Mucosa of rectum (tissue), 2 donors: ENCODE measurements around the gene DVL3.
A peak's percentile ranks its signal among the peaks of the same experiment; 100 is the strongest.

Experiments
- H3K27ac ChIP-seq, 2 donors: one replicate each; pipeline ENCODE4 v1.7.0; 2013; ENCODE audit warnings: inconsistent platforms in 2 of 2, low read depth in 2 of 2, low read length in 2 of 2
- H3K27me3 ChIP-seq, 2 donors: one replicate each; pipeline ENCODE4 v1.7.0; 2013; ENCODE audit warnings: low read length in 2 of 2; ENCODE audit not compliant: control insufficient read depth in 2 of 2, insufficient read depth in 2 of 2
- H3K36me3 ChIP-seq, 2 donors: one replicate each; pipeline ENCODE4 v1.7.0; 2013; ENCODE audit warnings: low read length in 2 of 2; ENCODE audit not compliant: control insufficient read depth in 2 of 2, insufficient read depth in 2 of 2
- H3K4me1 ChIP-seq, 2 donors: one replicate each; pipeline ENCODE4 v1.7.0; 2013; ENCODE audit warnings: low read length in 2 of 2, mild to moderate bottlenecking in 1 of 2; ENCODE audit not compliant: control insufficient read depth in 2 of 2, insufficient read depth in 2 of 2
- H3K4me3 ChIP-seq, 2 donors: one replicate each; pipeline ENCODE4 v1.7.0; 2013; ENCODE audit warnings: low read length in 2 of 2
- H3K9ac ChIP-seq, 2 donors: one replicate each; pipeline ENCODE4 v1.7.0; 2013; ENCODE audit warnings: low read length in 2 of 2, low read depth in 1 of 2, mild to moderate bottlenecking in 1 of 2
- H3K9me3 ChIP-seq, 2 donors: one replicate each; pipeline ENCODE4 v1.7.0; 2013; ENCODE audit warnings: low read length in 2 of 2; ENCODE audit not compliant: control insufficient read depth in 2 of 2
- donor health status: healthy.
- donor health status: Normal muscosa, but diverticular disease.

The DVL3 gene

DNA sequence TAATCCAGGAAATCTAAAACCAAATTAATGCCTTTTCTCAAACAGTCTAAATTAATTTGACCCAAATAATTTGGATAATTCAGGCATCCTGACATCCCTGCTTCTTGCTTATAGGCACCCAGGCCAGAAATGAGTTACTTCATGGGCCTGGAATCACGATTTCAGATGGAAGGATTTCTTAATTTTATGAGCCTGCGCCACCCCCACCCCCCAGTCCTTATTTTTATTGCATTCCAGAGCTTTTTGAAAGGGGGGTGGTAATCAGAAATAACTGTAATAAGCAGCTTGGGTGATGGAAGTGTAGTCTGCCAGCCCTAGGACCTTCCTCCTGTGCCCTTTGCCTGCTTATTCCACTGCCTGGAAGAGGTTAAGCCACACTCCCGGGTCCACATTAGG is 20.8 kb downstream of the DVL3 start:
- H3K9ac ChIP-seq = peak overlapping the region; percentile 95 to 96
- H3K4me3 ChIP-seq = peak overlapping the region; percentile 89 to 90
- peak overlapping the region; percentile 85 to 89 for H3K27ac ChIP-seq
- peaks cover 17 to 21% of the 10 kb centered on the region in 2 donors for H3K4me1 ChIP-seq
- H3K36me3 ChIP-seq = peaks cover 35 to 54% of the 10 kb centered on the region in 2 donors
- H3K27me3 ChIP-seq = no peaks in the 10 kb centered on the region
- H3K9me3 ChIP-seq = no peaks in the 10 kb centered on the region

DNA sequence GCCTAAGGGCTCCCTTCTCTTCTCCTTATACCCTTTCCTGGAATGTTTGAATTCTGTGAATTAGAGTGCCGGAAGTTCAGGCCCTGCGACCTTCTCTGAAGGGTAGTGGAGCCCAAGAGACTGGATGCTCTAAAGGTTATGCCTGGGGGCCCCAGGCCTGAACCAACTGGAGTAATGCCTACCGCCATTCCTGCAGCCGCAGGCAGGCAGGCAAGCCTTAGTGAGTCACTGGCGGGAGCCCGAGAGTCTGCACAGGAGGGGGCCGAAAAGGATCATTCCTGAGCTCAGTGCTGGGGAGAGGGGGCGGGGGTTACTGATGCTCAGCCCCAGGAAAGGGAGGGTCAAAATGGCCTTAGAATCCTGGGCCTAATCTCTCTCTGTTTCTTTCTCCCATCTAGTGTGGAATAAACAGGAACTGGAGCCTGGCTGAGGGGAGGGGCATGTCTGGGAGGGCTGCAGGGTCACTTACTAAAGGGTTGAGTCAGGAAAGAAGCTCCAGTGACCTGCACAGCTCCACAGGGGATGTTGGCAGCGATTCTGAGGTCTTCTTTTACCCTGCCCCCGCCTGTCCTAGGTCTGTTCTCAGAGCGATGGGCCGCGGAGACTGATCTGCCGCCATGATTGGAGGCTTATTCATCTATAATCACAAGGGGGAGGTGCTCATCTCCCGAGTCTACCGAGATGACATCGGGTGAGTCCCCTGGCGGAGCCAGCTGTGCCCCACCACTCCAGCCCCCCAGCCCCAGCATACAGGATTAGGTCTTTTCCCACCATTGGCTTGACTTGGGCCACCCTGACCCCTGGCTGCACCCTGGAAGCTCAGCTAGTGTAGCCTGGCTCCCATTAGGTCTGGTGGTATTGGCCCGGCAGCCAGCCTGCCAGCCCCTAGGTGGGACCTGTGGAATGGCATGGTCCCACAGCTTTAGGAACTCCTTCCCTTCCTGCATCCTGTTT is 21.5 kb downstream of the DVL3 start:
- H3K9me3 ChIP-seq = no peaks in the 10 kb centered on the region
- H3K36me3 ChIP-seq = peaks cover 37 to 55% of the 10 kb centered on the region in 2 donors
- H3K4me1 ChIP-seq = peaks cover 17 to 21% of the 10 kb centered on the region in 2 donors
- no peaks in the 10 kb centered on the region for H3K27me3 ChIP-seq
- peak overlapping the region; percentile 89 to 90 for H3K4me3 ChIP-seq
- H3K27ac ChIP-seq = peak overlapping the region; percentile 85 to 89
- H3K9ac ChIP-seq = peak overlapping the region; percentile 47 to 95

GRCh38 chr3:184177331-184177731 is 22.2 kb downstream of the DVL3 start:
- Histone ChIP-seq H3K4me1 (peaks cover 17 to 21% of the 10 kb centered on the region in 2 donors), H3K9ac (no peak overlapping the region), H3K27ac (peak overlapping the region in 1 of 2 donors; percentile 89), H3K27me3 (no peaks in the 10 kb centered on the region), H3K9me3 (no peaks in the 10 kb centered on the region), H3K4me3 (no peak overlapping the region), H3K36me3 (peaks cover 42 to 57% of the 10 kb centered on the region in 2 donors)

DNA sequence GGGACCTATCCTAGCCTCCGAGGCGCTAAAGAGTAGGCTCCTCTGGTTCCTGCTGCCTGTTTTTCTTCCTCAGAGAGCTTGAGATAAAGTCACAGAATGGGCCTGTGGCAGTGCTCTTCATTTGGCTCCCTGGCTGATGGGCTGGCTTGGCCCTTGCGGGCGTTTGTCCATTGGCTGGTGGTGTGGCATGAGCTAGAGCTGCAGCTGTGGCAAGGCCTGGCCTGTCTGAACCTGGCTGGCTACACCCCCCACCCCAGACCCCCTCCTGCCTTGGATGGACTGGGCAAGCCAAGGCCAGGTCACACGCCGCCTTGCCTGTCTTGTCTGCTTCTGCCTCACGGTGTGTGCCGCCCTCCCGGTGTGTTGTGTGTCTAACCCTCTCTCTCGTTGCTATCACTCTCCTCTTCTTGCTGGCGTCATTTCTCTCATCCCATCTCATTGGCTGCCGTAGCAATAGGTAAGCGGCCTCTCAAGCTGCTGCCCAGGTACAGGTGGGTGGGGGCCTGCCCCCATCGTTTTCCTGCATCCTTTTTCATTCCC is 22.7 kb downstream of the DVL3 start:
- H3K27ac ChIP-seq = no peak overlapping the region
- H3K27me3 ChIP-seq = no peaks in the 10 kb centered on the region

DNA sequence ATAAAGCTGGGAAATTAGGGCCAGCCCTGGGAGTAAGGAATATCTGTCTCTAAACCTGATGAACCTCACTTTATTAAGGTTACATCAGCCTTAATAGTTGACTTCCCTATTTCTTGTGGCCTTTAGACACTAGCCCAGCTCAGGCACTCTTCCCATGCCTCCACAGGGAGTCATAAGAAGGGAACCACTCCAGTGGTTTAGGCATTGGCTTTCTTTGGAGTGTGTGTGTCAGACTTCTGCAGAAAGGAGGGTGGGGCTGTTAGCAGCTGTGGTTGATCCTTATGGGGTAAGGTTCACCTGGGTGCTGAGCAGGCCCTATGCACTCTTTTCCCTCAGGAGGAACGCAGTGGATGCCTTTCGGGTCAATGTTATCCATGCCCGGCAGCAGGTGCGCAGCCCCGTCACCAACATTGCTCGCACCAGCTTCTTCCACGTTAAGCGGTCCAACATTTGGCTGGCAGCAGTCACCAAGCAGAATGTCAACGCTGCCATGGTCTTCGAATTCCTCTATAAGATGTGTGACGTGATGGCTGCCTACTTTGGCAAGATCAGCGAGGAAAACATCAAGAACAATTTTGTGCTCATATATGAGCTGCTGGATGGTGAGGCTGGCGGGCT is 23.5 kb downstream of the DVL3 start:
- Histone ChIP-seq H3K4me1 (peaks cover 17 to 21% of the 10 kb centered on the region in 2 donors), H3K36me3 (peaks cover 51 to 67% of the 10 kb centered on the region in 2 donors), H3K9me3 (no peaks in the 10 kb centered on the region), H3K9ac (no peak overlapping the region), H3K27me3 (no peaks in the 10 kb centered on the region), H3K27ac (no peak overlapping the region), H3K4me3 (no peak overlapping the region)

More for the DNA sequence above, 22.7 kb downstream of the DVL3 start:
- Histone ChIP-seq H3K4me1 (peaks cover 17 to 21% of the 10 kb centered on the region in 2 donors), H3K4me3 (no peak overlapping the region), H3K36me3 (peaks cover 47 to 60% of the 10 kb centered on the region in 2 donors), H3K9me3 (no peaks in the 10 kb centered on the region), H3K9ac (no peak overlapping the region)

DNA sequence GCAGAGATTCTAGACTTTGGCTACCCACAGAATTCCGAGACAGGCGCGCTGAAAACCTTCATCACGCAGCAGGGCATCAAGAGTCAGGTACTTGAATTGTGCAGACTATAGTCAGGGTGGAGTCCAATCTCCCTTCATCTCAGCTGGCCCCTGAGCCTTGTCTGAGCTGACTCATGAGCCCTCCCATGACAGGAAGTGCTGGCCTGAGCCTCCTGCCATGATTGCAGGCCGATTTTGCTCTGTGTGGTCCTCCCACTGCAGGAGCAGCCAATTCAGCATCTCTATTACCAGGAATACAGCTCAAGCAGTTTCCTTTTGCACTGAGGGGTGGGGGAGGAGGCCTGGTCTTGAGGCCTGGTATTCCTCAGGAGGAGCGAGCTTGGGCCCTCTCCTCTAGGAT is 25.0 kb downstream of the DVL3 start:
- H3K9me3 ChIP-seq = no peaks in the 10 kb centered on the region
- no peak overlapping the region for H3K4me3 ChIP-seq
- peaks cover 51 to 67% of the 10 kb centered on the region in 2 donors for H3K36me3 ChIP-seq
- H3K27me3 ChIP-seq = no peaks in the 10 kb centered on the region
- no peak overlapping the region for H3K27ac ChIP-seq
- H3K9ac ChIP-seq = no peak overlapping the region
- peaks cover 19 to 22% of the 10 kb centered on the region in 2 donors for H3K4me1 ChIP-seq

DNA sequence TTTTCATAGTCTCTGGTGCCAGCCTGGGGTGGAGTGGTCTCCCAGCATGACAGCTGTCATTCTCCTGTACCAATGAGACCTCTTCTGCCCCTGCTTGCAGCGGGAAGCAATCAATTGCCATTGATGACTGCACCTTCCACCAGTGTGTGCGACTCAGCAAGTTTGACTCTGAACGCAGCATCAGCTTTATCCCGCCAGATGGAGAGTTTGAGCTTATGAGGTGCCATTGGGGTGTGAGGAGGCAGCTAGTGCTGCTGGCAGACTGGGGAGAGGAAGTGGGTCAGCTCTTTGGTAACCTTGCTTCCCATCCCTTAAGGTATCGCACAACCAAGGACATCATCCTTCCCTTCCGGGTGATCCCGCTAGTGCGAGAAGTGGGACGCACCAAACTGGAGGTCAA is 26.4 kb downstream of the DVL3 start:
- H3K27ac ChIP-seq = no peak overlapping the region
- H3K9ac ChIP-seq = no peak overlapping the region
- no peak overlapping the region for H3K4me3 ChIP-seq
- peaks cover 18 to 19% of the 10 kb centered on the region in 2 donors for H3K4me1 ChIP-seq
- H3K36me3 ChIP-seq = peaks cover 51 to 67% of the 10 kb centered on the region in 2 donors
- no peaks in the 10 kb centered on the region for H3K9me3 ChIP-seq
- H3K27me3 ChIP-seq = no peaks in the 10 kb centered on the region

DNA sequence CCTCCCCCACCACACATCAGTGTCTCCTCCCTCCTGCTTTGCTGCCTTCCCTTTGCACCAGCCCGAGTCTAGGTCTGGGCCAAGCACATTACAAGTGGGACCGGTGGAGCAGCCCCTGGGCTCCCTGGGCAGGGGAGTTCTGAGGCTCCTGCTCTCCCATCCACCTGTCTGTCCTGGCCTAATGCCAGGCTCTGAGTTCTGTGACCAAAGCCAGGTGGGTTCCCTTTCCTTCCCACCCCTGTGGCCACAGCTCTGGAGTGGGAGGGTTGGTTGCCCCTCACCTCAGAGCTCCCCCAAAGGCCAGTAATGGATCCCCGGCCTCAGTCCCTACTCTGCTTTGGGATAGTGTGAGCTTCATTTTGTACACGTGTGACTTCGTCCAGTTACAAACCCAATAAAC is 28.5 kb downstream of the DVL3 start:
- Histone ChIP-seq H3K9ac (no peak overlapping the region), H3K27me3 (no peaks in the 10 kb centered on the region), H3K4me3 (no peak overlapping the region), H3K36me3 (peaks cover 48 to 54% of the 10 kb centered on the region in 2 donors), H3K4me1 (peaks cover 16 to 18% of the 10 kb centered on the region in 2 donors), H3K9me3 (no peaks in the 10 kb centered on the region), H3K27ac (no peak overlapping the region)

DNA sequence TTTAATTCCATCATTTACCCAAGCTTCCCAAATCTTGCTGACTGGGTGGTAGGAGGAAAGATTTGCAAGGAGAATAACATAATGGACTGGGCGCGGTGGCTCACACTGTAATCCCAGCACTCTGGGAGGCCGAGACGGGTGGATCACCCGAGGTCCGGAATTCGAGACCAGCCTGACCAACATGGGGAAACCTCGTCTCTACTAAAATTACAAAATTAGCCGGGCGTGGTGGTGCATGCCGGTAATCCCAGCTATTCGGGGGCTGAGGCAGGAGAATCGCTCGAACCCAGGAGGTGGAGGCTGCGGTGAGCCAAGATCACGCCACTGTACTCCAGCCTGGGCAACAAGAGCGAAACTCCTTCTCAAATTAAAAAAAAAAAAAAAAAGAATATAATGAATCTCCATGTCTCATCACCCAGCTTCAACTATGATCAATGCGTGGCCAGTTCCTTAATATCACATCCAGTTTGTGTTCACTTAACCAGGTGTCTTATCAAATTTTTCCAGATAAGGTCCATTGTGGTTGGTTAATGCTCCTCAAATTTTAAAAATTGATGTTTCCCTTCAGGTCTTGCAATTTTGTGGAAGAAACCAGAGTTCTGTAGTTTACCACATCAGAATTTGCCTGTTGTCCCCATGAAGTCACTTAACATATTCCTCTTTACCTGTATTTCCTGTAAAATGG is 29.5 kb downstream of the DVL3 start:
- Histone ChIP-seq H3K27me3 (no peaks in the 10 kb centered on the region), H3K27ac (no peak overlapping the region), H3K4me3 (no peak overlapping the region), H3K9ac (peak overlapping the region in 1 of 2 donors; percentile 71), H3K4me1 (peaks cover 16 to 18% of the 10 kb centered on the region in 2 donors), H3K9me3 (no peaks in the 10 kb centered on the region), H3K36me3 (peaks cover 50 to 54% of the 10 kb centered on the region in 2 donors)
